HEK293 (cell line): ENCODE results near the gene SLC25A44.

Experiments
- CTCF ChIA-PET: fragments of 350-600 bp; formaldehyde crosslinking; extraction: SDS; loops from one replicate; lab custom pipeline; 2021; ENCODE audit warnings: antibody characterized with exemption; lab: Yijun Ruan, JAX
- POLR2A ChIA-PET: fragments of 300-600 bp; formaldehyde crosslinking; extraction: SDS; loops from one replicate; lab custom pipeline; 2020; ENCODE audit warnings: antibody characterized with exemption, inconsistent platforms; lab: Yijun Ruan, JAX
- H3K27ac ChIP-seq: fragments of 200-500 bp; sonication (Bioruptor generic); 2 replicates; pipeline ENCODE4 v1.5.1; 2014; ENCODE audit warnings: low read depth, low read length, control low read depth, inconsistent platforms; ENCODE audit errors: extremely low read depth
- H3K36me3 ChIP-seq, 2 experiments: fragments of 200-500 bp in 1 of 2; sonication (Bioruptor generic) in 1 of 2; 1 replicate in 1 of 2; 2 replicates in 1 of 2; pipeline ENCODE4 v1.5.1; 2014 to 2017; ENCODE audit warnings: inconsistent platforms in 2 of 2, low read length in 2 of 2; ENCODE audit not compliant: control insufficient read depth in 2 of 2, insufficient read depth in 1 of 2
- H3K4me1 ChIP-seq: fragments of 200-500 bp; sonication (Bioruptor generic); 2 replicates; pipeline ENCODE4 v1.5.1; 2014; ENCODE audit warnings: mild to moderate bottlenecking, low read length, inconsistent platforms; ENCODE audit not compliant: control insufficient read depth, insufficient read depth
- H3K4me3 ChIP-seq: 2 replicates; pipeline ENCODE4 v1.5.1; 2011; ENCODE audit warnings: low read depth, mild to moderate bottlenecking, control low read depth, low read length, moderate library complexity
- H3K9me3 ChIP-seq: fragments of 200-500 bp; sonication (Bioruptor generic); 2 replicates; pipeline ENCODE4 v1.5.1; 2014; ENCODE audit warnings: low read depth, low read length, inconsistent platforms; ENCODE audit not compliant: control insufficient read depth, insufficient read depth
- BCL11A ChIP-seq: fragments of 450-650 bp; formaldehyde crosslinking; IDR thresholded peaks from 2 replicates; pipeline ENCODE4 v1.5.1; 2016; ENCODE audit warnings: low read depth, missing biosample characterization, missing genetic modification characterization
- MZF1 ChIP-seq: fragments of 450-650 bp; formaldehyde crosslinking; IDR thresholded peaks from 2 replicates; pipeline ENCODE4 v1.5.1; 2017; ENCODE audit warnings: missing biosample characterization, missing genetic modification characterization, borderline replicate concordance
- TRIM28 ChIP-seq: IDR thresholded peaks from 2 replicates; pipeline ENCODE4 v1.6.1; 2011; ENCODE audit warnings: low read length, control low read depth, borderline replicate concordance
- ZBTB6 ChIP-seq: fragments of 450-650 bp; formaldehyde crosslinking; IDR thresholded peaks from 2 replicates; pipeline ENCODE4 v1.5.1; 2017; ENCODE audit warnings: missing biosample characterization, missing genetic modification characterization
- ZNF10 ChIP-seq: fragments of 450-650 bp; formaldehyde crosslinking; IDR thresholded peaks from 2 replicates; pipeline ENCODE4 v1.5.1; 2017; ENCODE audit warnings: missing biosample characterization, missing genetic modification characterization
- ZNF112 ChIP-seq: fragments of 450-650 bp; formaldehyde crosslinking; IDR thresholded peaks from 2 replicates; pipeline ENCODE4 v1.5.0; 2017; ENCODE audit warnings: missing biosample characterization, missing genetic modification characterization
- ZNF121 ChIP-seq: fragments of 450-650 bp; formaldehyde crosslinking; IDR thresholded peaks from 2 replicates; pipeline ENCODE4 v1.5.1; 2016; ENCODE audit warnings: missing biosample characterization, missing genetic modification characterization
- ZNF133 ChIP-seq: fragments of 450-650 bp; formaldehyde crosslinking; IDR thresholded peaks from 2 replicates; pipeline ENCODE4 v1.5.1; 2016; ENCODE audit warnings: missing biosample characterization, missing genetic modification characterization
- ZNF19 ChIP-seq: fragments of 450-650 bp; formaldehyde crosslinking; IDR thresholded peaks from 2 replicates; pipeline ENCODE4; 2016; ENCODE audit warnings: missing biosample characterization, missing genetic modification characterization, low read depth
- ZNF211 ChIP-seq: fragments of 450-650 bp; formaldehyde crosslinking; IDR thresholded peaks from 2 replicates; pipeline ENCODE4 v1.5.1; 2016; ENCODE audit warnings: low read depth, missing biosample characterization, missing genetic modification characterization
- ZNF223 ChIP-seq: fragments of 450-650 bp; formaldehyde crosslinking; IDR thresholded peaks from 2 replicates; pipeline ENCODE4 v1.5.1; 2016; ENCODE audit warnings: missing biosample characterization, missing genetic modification characterization
- ZNF266 ChIP-seq: fragments of 450-650 bp; formaldehyde crosslinking; IDR thresholded peaks from 2 replicates; pipeline ENCODE4 v1.5.1; 2016; ENCODE audit warnings: missing biosample characterization, missing genetic modification characterization, low read depth
- ZNF292 ChIP-seq: fragments of 450-650 bp; formaldehyde crosslinking; IDR thresholded peaks from 2 replicates; pipeline ENCODE4 v1.5.1; 2016; ENCODE audit warnings: low read depth, missing biosample characterization, missing genetic modification characterization, borderline replicate concordance
- ZNF324 ChIP-seq: fragments of 450-650 bp; formaldehyde crosslinking; IDR thresholded peaks from 2 replicates; pipeline ENCODE4 v1.5.1; 2016; ENCODE audit warnings: missing biosample characterization, missing genetic modification characterization
- ZNF350 ChIP-seq: fragments of 450-650 bp; formaldehyde crosslinking; IDR thresholded peaks from 2 replicates; pipeline ENCODE4 v1.5.0; 2017; ENCODE audit warnings: missing biosample characterization, mild to moderate bottlenecking, missing genetic modification characterization
- ZNF433 ChIP-seq: fragments of 450-650 bp; formaldehyde crosslinking; IDR thresholded peaks from 2 replicates; pipeline ENCODE4 v1.5.1; 2016; ENCODE audit warnings: missing biosample characterization, missing genetic modification characterization, low read depth
- ZNF48 ChIP-seq: fragments of 450-650 bp; formaldehyde crosslinking; IDR thresholded peaks from 2 replicates; pipeline ENCODE4 v1.5.1; 2016; ENCODE audit warnings: missing biosample characterization, missing genetic modification characterization
- ZNF521 ChIP-seq: fragments of 450-650 bp; formaldehyde crosslinking; IDR thresholded peaks from 2 replicates; pipeline ENCODE4 v1.5.1; 2017; ENCODE audit warnings: missing biosample characterization, mild to moderate bottlenecking, missing genetic modification characterization
- ZNF530 ChIP-seq: fragments of 450-650 bp; formaldehyde crosslinking; IDR thresholded peaks from 2 replicates; pipeline ENCODE4 v1.5.1; 2016; ENCODE audit warnings: low read depth, missing biosample characterization, missing genetic modification characterization
- ZNF621 ChIP-seq: fragments of 450-650 bp; formaldehyde crosslinking; IDR thresholded peaks from 2 replicates; pipeline ENCODE4 v1.5.1; 2017; ENCODE audit warnings: missing biosample characterization, missing genetic modification characterization
- ZSCAN30 ChIP-seq: fragments of 450-650 bp; IDR thresholded peaks from 2 replicates; pipeline ENCODE4 v1.5.1; 2018; ENCODE audit warnings: missing biosample characterization, mild to moderate bottlenecking, missing genetic modification characterization, moderate library complexity
- ZSCAN5A ChIP-seq: fragments of 450-650 bp; formaldehyde crosslinking; IDR thresholded peaks from 2 replicates; pipeline ENCODE4 v1.5.1; 2016; ENCODE audit warnings: missing biosample characterization, missing genetic modification characterization
- TF ChIP-seq, protein P1 (sequence below): fragments of 450-650 bp; formaldehyde crosslinking; IDR thresholded peaks from 2 replicates; pipeline ENCODE4 v1.5.1; 2016; ENCODE audit warnings: missing biosample characterization, missing genetic modification characterization, low read depth
- TF ChIP-seq, protein P2 (sequence below): fragments of 450-650 bp; formaldehyde crosslinking; IDR thresholded peaks from 2 replicates; pipeline ENCODE4; 2016; ENCODE audit warnings: missing biosample characterization, missing genetic modification characterization
- TF ChIP-seq, protein P3 (sequence below): fragments of 450-650 bp; formaldehyde crosslinking; IDR thresholded peaks from 2 replicates; pipeline ENCODE4 v1.5.1; 2017; ENCODE audit warnings: missing biosample characterization, missing genetic modification characterization

Gene SLC25A44

GRCh38 chr1:156248323-156248683 is 54.4 kb downstream of the SLC25A44 start:
- H3K36me3 ChIP-seq = peaks cover 0 to 53% of the 10 kb centered on the region in 2 experiments; a peak in 1 of 3 replicates
- CTCF ChIA-PET = interaction anchor here (0.5 to 0.9 kb wide), 2 partner anchors 103 to 151 kb away, joined by 3 read pairs; no protein-coding TSS in a partner anchor
- POLR2A ChIA-PET = interaction anchor here (0.6 to 1.8 kb wide), 2 partner anchors 11 to 23 kb away, joined by 3 to 5 read pairs; no protein-coding TSS in a partner anchor
- no peaks in the 10 kb centered on the region for H3K9me3 ChIP-seq
- no peaks in the 10 kb centered on the region for H3K4me1 ChIP-seq
- no peak overlapping the region for H3K4me3 ChIP-seq
- TF ChIP-seq ZNF10 (tag by site-specific recombination) = no peak
- TF ChIP-seq, protein P1, sequence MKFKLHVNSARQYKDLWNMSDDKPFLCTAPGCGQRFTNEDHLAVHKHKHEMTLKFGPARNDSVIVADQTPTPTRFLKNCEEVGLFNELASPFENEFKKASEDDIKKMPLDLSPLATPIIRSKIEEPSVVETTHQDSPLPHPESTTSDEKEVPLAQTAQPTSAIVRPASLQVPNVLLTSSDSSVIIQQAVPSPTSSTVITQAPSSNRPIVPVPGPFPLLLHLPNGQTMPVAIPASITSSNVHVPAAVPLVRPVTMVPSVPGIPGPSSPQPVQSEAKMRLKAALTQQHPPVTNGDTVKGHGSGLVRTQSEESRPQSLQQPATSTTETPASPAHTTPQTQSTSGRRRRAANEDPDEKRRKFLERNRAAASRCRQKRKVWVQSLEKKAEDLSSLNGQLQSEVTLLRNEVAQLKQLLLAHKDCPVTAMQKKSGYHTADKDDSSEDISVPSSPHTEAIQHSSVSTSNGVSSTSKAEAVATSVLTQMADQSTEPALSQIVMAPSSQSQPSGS (tag by site-specific recombination) = no peak
- no peak for TF ChIP-seq ZNF324 (tag by site-specific recombination)
- no peak for TF ChIP-seq BCL11A (tag by site-specific recombination)
- TF ChIP-seq, protein P2, sequence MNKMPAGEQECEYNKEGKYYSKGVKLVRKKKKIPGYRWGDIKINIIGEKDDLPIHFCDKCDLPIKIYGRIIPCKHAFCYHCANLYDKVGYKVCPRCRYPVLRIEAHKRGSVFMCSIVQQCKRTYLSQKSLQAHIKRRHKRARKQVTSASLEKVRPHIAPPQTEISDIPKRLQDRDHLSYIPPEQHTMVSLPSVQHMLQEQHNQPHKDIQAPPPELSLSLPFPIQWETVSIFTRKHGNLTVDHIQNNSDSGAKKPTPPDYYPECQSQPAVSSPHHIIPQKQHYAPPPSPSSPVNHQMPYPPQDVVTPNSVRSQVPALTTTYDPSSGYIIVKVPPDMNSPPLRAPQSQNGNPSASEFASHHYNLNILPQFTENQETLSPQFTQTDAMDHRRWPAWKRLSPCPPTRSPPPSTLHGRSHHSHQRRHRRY = no peak
- no peak for TF ChIP-seq MZF1
- TF ChIP-seq ZSCAN30 = no peak
- TF ChIP-seq ZNF48 (tag by site-specific recombination) = no peak
- no peak for TF ChIP-seq ZNF266 (tag by site-specific recombination)
- no peak for TF ChIP-seq ZNF521 (tag by site-specific recombination)
- TF ChIP-seq ZBTB6 (tag by site-specific recombination) = no peak
- TF ChIP-seq ZNF530 (tag by site-specific recombination) = no peak
- TF ChIP-seq ZNF433 (tag by site-specific recombination) = no peak
- TF ChIP-seq ZNF211 (tag by site-specific recombination) = no peak
- H3K27ac ChIP-seq = no peak overlapping the region

DNA sequence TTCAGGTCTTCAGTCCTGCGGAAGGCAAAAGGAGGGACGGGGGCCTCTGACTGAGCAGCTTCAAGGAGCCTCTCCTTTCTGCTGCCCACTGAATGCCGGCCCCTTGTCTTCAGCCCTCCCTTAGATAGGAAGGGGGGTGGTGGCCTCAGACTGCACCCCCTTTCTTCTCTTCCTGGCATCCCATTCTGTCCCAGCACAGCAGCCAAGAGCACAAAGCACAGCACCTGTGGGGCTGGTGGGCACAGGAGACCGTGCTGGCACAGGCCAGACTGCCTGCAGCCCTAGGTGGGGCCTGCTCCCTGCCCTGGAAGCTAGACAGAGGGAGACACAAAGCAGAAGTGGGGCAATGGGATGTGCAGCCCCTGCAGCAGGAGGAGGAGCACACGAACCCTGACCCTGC is 55.7 kb downstream of the SLC25A44 start:
- Histone ChIP-seq H3K27ac (no peak overlapping the region), H3K4me1 (no peaks in the 10 kb centered on the region), H3K36me3 (peaks cover 7 to 63% of the 10 kb centered on the region in 2 experiments; a peak in 2 of 3 replicates), H3K9me3 (no peaks in the 10 kb centered on the region), H3K4me3 (no peak overlapping the region)
- ChIA-PET CTCF (interaction anchor here (1.5 to 1.6 kb wide), 2 partner anchors 24 to 109 kb away, joined by 5 to 6 read pairs; no protein-coding TSS in a partner anchor), POLR2A (interaction anchor here (0.5 kb wide), 1 partner anchor 16 kb away, joined by 3 read pairs; no protein-coding TSS in a partner anchor)
- TF ChIP-seq ZNF350 (tag by site-specific recombination) = no peak
- no peak for TF ChIP-seq ZNF133 (tag by site-specific recombination)
- no peak for TF ChIP-seq ZSCAN5A (tag by site-specific recombination)
- TF ChIP-seq ZNF223 (tag by site-specific recombination) = no peak
- no peak for TF ChIP-seq ZNF292 (tag by site-specific recombination)
- no peak for TF ChIP-seq ZNF621 (tag by site-specific recombination)
- TF ChIP-seq, protein P3, sequence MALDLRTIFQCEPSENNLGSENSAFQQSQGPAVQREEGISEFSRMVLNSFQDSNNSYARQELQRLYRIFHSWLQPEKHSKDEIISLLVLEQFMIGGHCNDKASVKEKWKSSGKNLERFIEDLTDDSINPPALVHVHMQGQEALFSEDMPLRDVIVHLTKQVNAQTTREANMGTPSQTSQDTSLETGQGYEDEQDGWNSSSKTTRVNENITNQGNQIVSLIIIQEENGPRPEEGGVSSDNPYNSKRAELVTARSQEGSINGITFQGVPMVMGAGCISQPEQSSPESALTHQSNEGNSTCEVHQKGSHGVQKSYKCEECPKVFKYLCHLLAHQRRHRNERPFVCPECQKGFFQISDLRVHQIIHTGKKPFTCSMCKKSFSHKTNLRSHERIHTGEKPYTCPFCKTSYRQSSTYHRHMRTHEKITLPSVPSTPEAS (tag by site-specific recombination) = no peak
- no peak for TF ChIP-seq ZNF121 (tag by site-specific recombination)
- TF ChIP-seq TRIM28 = no peak
- TF ChIP-seq ZNF521 (tag by site-specific recombination) = no peak
- TF ChIP-seq ZNF433 (tag by site-specific recombination) = no peak
- no peak for TF ChIP-seq ZNF19 (tag by site-specific recombination)
- no peak for TF ChIP-seq ZNF112 (tag by site-specific recombination)
